Loucy (cell line): ENCODE measurements around the gene ROM1.
A peak's percentile ranks its signal among the peaks of the same experiment; 100 is the strongest.

Experiments
- H2AFZ ChIP-seq: fragments of 200-600 bp; sonication (generic); 2 replicates; pipeline ENCODE4 v1.6.0; 2016; ENCODE audit warnings: antibody characterized with exemption, mild to moderate bottlenecking, low read length, moderate library complexity
- H3F3A ChIP-seq: fragments of 200-600 bp; 2 replicates; pipeline ENCODE4 v1.6.0; 2016; ENCODE audit warnings: antibody characterized with exemption, low read depth, mild to moderate bottlenecking
- H3K27me3 ChIP-seq: fragments of 200-600 bp; sonication (generic); 2 replicates; pipeline ENCODE4 v1.6.1; 2014; ENCODE audit warnings: low read length, mild to moderate bottlenecking; ENCODE audit not compliant: insufficient read depth, poor library complexity, severe bottlenecking
- H3K36me3 ChIP-seq: fragments of 200-600 bp; sonication (generic); 2 replicates; pipeline ENCODE4 v1.6.1; 2016; ENCODE audit warnings: low read length; ENCODE audit not compliant: insufficient read depth
- H3K4me1 ChIP-seq: fragments of 200-600 bp; sonication (generic); 2 replicates; pipeline ENCODE4 v1.5.1; 2014; ENCODE audit warnings: low read length, mild to moderate bottlenecking; ENCODE audit not compliant: insufficient read depth, poor library complexity, severe bottlenecking
- H3K4me2 ChIP-seq: fragments of 200-600 bp; sonication (generic); 2 replicates; pipeline ENCODE4 v1.6.0; 2014; ENCODE audit warnings: antibody characterized with exemption, low read length, low read depth, mild to moderate bottlenecking; ENCODE audit not compliant: poor library complexity, severe bottlenecking
- H3K4me3 ChIP-seq: fragments of 200-600 bp; sonication (generic); 2 replicates; pipeline ENCODE4 v1.5.1; 2014; ENCODE audit warnings: low read length, mild to moderate bottlenecking, mixed read lengths; ENCODE audit not compliant: poor library complexity, severe bottlenecking
- H3K79me2 ChIP-seq: fragments of 200-600 bp; sonication (generic); 2 replicates; pipeline ENCODE4 v1.6.1; 2014; ENCODE audit warnings: low read length; ENCODE audit not compliant: insufficient read depth
- H3K9ac ChIP-seq: fragments of 200-600 bp; sonication (generic); 2 replicates; pipeline ENCODE4 v1.6.0; 2014; ENCODE audit warnings: mild to moderate bottlenecking, low read depth, low read length, moderate library complexity; ENCODE audit not compliant: poor library complexity, severe bottlenecking
- H3K9me2 ChIP-seq: fragments of 200-600 bp; sonication (generic); replicated peaks from 2 replicates; pipeline ENCODE4 v1.6.1; 2016; ENCODE audit warnings: low read depth, low read length, mixed read lengths
- H3K9me3 ChIP-seq: fragments of 200-600 bp; sonication (generic); 2 replicates; pipeline ENCODE4 v1.6.1; 2014; ENCODE audit warnings: mild to moderate bottlenecking, antibody characterized with exemption, low read length, low read depth; ENCODE audit not compliant: insufficient read depth
- H4K20me1 ChIP-seq: fragments of 200-600 bp; sonication (generic); 2 replicates; pipeline ENCODE4 v1.6.0; 2014; ENCODE audit warnings: antibody characterized with exemption, low read length, mild to moderate bottlenecking; ENCODE audit not compliant: insufficient read depth, poor library complexity, severe bottlenecking
- CTCF ChIP-seq: fragments of 200-600 bp; sonication (generic); conservative IDR thresholded peaks from 2 replicates; pipeline ENCODE4 v1.5.1; 2014; ENCODE audit warnings: mild to moderate bottlenecking, antibody characterized with exemption, low read length
- EZH2phosphoT487 ChIP-seq: fragments of 200-600 bp; IDR thresholded peaks from 2 replicates; pipeline ENCODE4 v1.6.1; 2018; ENCODE audit warnings: antibody characterized with exemption, mild to moderate bottlenecking, moderate library complexity, borderline replicate concordance

The ROM1 gene

GRCh38 chr11:62574363-62575071, 38.5 kb upstream of the ROM1 start:
- H3K9ac ChIP-seq, result peak overlapping the region; percentile 90
- no peaks in the 10 kb centered on the region for H3K9me3 ChIP-seq
- peaks cover 54% of the 10 kb centered on the region for H3K79me2 ChIP-seq
- H4K20me1 ChIP-seq, result peaks cover 38% of the 10 kb centered on the region
- no peaks in the 10 kb centered on the region for H3F3A ChIP-seq
- H3K4me2 ChIP-seq, result peak overlapping the region; percentile 93
- peaks cover 52% of the 10 kb centered on the region; the same call in 1 of the 2 replicates for H3K36me3 ChIP-seq
- H3K4me3 ChIP-seq, result peak overlapping the region; percentile 100
- TF ChIP-seq EZH2phosphoT487 (no peak), CTCF (no peak)
- H2AFZ ChIP-seq, result peak overlapping the region; percentile 94
- peaks cover 7% of the 10 kb centered on the region for H3K27me3 ChIP-seq
- peaks cover 41% of the 10 kb centered on the region for H3K4me1 ChIP-seq
- no peaks in the 10 kb centered on the region for H3K9me2 ChIP-seq

- H2AFZ ChIP-seq, result no peak overlapping the region
- no peaks in the 10 kb centered on the region for H3F3A ChIP-seq
- peaks cover 45% of the 10 kb centered on the region; the same call in 1 of the 2 replicates for H3K36me3 ChIP-seq
- H3K79me2 ChIP-seq, result peaks cover 47% of the 10 kb centered on the region
- peaks cover 32% of the 10 kb centered on the region for H4K20me1 ChIP-seq
- no peaks in the 10 kb centered on the region for H3K9me2 ChIP-seq
- H3K9ac ChIP-seq, result peak overlapping the region; percentile 90
- H3K4me3 ChIP-seq, result peak overlapping the region; percentile 100
- TF ChIP-seq CTCF (no peak), EZH2phosphoT487 (no peak)
- H3K4me1 ChIP-seq, result peaks cover 35% of the 10 kb centered on the region
- H3K27me3 ChIP-seq, result peaks cover 7% of the 10 kb centered on the region
- H3K4me2 ChIP-seq, result peak overlapping the region; percentile 93
- H3K9me3 ChIP-seq, result no peaks in the 10 kb centered on the region
Measured at GRCh38 chr11:62575156-62575555, 37.9 kb upstream of the ROM1 start.

GRCh38 chr11:62575837-62576236, 37.2 kb upstream of the ROM1 start:
- H3K79me2 ChIP-seq, result peaks cover 40% of the 10 kb centered on the region
- no peak overlapping the region for H3K4me2 ChIP-seq
- H4K20me1 ChIP-seq, result peaks cover 25% of the 10 kb centered on the region
- no peak overlapping the region for H3K4me3 ChIP-seq
- H3K27me3 ChIP-seq, result peaks cover 7% of the 10 kb centered on the region
- H3K9me3 ChIP-seq, result no peaks in the 10 kb centered on the region
- peak overlapping the region; percentile 90 for H3K9ac ChIP-seq
- peaks cover 28% of the 10 kb centered on the region for H3K4me1 ChIP-seq
- H3F3A ChIP-seq, result no peaks in the 10 kb centered on the region
- no peak for TF ChIP-seq EZH2phosphoT487
- TF ChIP-seq CTCF, result no peak
- peaks cover 42% of the 10 kb centered on the region; the same call in 1 of the 2 replicates for H3K36me3 ChIP-seq
- H3K9me2 ChIP-seq, result no peaks in the 10 kb centered on the region
- H2AFZ ChIP-seq, result no peak overlapping the region
